ENCODE measurements around the gene USP6NL. TPM values are rescaled to one million over a fixed set of nuclear protein-coding genes. Genes with fewer than 3 reads are reported as not detected.
A peak's percentile ranks its signal among the peaks of the same experiment; 100 is the strongest.

Gene USP6NL
- polyA plus RNA-seq, 2 donors = 26.8 to 28.3 TPM

- no peaks in the 10 kb centered on the region for H3K9me3 ChIP-seq (ENCODE audit: control insufficient read depth in 2 of 2, insufficient read depth in 1 of 2, low read depth in 1 of 2, low read length in 1 of 2)
- H3K4me1 ChIP-seq (ENCODE audit: control insufficient read depth in 2 of 2, insufficient read depth in 2 of 2, low read length in 1 of 2) = no peaks in the 10 kb centered on the region
- H3K27ac ChIP-seq (ENCODE audit: low read depth in 2 of 2, low read length in 1 of 2) = no peak overlapping the region
- H3K4me3 ChIP-seq (ENCODE audit: low read depth in 1 of 2, low read length in 2 of 2) = no peak overlapping the region
- H3K36me3 ChIP-seq (ENCODE audit: control insufficient read depth in 2 of 2, insufficient read depth in 2 of 2, low read length in 1 of 2) = peaks cover 3 to 6% of the 10 kb centered on the region in 2 donors
- 19 to 21% methylated on average over 5 of the region's 5 CpGs for WGBS, 2 donors
- H3K27me3 ChIP-seq (ENCODE audit: control insufficient read depth in 1 of 2, insufficient read depth in 2 of 2, low read length in 2 of 2) = no peaks in the 10 kb centered on the region
Observed at GRCh38 chr10:11515596-11516430, 95.6 kb downstream of the USP6NL start.

GRCh38 chr10:11513727-11514126 is 97.7 kb downstream of the USP6NL start:
- Histone ChIP-seq H3K36me3 (ENCODE audit: control insufficient read depth in 2 of 2, insufficient read depth in 2 of 2, low read length in 1 of 2) (peaks cover 0 to 6% of the 10 kb centered on the region in 2 donors), H3K4me1 (ENCODE audit: control insufficient read depth in 2 of 2, insufficient read depth in 2 of 2, low read length in 1 of 2) (no peaks in the 10 kb centered on the region), H3K4me3 (ENCODE audit: low read depth in 1 of 2, low read length in 2 of 2) (peak overlapping the region in 1 of 2 donors; percentile 3), H3K27me3 (ENCODE audit: control insufficient read depth in 1 of 2, insufficient read depth in 2 of 2, low read length in 2 of 2) (no peaks in the 10 kb centered on the region), H3K27ac (ENCODE audit: low read depth in 2 of 2, low read length in 1 of 2) (no peak overlapping the region), H3K9me3 (ENCODE audit: control insufficient read depth in 2 of 2, insufficient read depth in 1 of 2, low read depth in 1 of 2, low read length in 1 of 2) (no peaks in the 10 kb centered on the region)
- 89 to 94% methylated on average over 4 of the region's 4 CpGs for WGBS, 2 donors

- H3K27me3 ChIP-seq (ENCODE audit: control insufficient read depth in 1 of 2, insufficient read depth in 2 of 2, low read length in 2 of 2) = no peaks in the 10 kb centered on the region
- no peaks in the 10 kb centered on the region for H3K4me1 ChIP-seq (ENCODE audit: control insufficient read depth in 2 of 2, insufficient read depth in 2 of 2, low read length in 1 of 2)
- H3K27ac ChIP-seq (ENCODE audit: low read depth in 2 of 2, low read length in 1 of 2) = no peak overlapping the region
- H3K4me3 ChIP-seq (ENCODE audit: low read depth in 1 of 2, low read length in 2 of 2) = no peak overlapping the region
- H3K36me3 ChIP-seq (ENCODE audit: control insufficient read depth in 2 of 2, insufficient read depth in 2 of 2, low read length in 1 of 2) = peaks cover 0 to 7% of the 10 kb centered on the region in 2 donors
- H3K9me3 ChIP-seq (ENCODE audit: control insufficient read depth in 2 of 2, insufficient read depth in 1 of 2, low read depth in 1 of 2, low read length in 1 of 2) = no peaks in the 10 kb centered on the region
- WGBS, 2 donors = 83 to 89% methylated on average over 3 of the region's 3 CpGs
Observed at GRCh38 chr10:11512596-11512995, 98.9 kb downstream of the USP6NL start.

DNA sequence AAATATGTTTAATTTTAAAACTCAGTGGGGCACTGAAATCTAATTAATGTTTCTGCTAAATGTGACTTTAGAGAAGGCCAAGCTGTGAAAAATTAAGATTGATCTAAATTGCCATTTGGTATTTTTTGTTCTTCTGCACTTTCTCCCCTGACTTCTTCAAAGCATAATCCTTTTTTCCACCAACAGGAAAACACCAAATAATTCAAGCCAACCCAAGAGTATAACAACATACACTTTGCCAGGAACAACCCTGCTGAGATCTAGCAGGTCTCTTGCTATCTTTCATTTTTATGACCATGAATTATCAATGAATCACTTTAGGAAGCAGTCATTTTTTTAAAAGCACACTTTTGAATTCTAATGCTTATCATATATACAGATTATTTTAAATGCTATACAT is 100.1 kb downstream of the USP6NL start:
- H3K4me3 ChIP-seq (ENCODE audit: low read depth in 1 of 2, low read length in 2 of 2) = no peak overlapping the region
- no peaks in the 10 kb centered on the region for H3K27me3 ChIP-seq (ENCODE audit: control insufficient read depth in 1 of 2, insufficient read depth in 2 of 2, low read length in 2 of 2)
- H3K27ac ChIP-seq (ENCODE audit: low read depth in 2 of 2, low read length in 1 of 2) = no peak overlapping the region
- H3K4me1 ChIP-seq (ENCODE audit: control insufficient read depth in 2 of 2, insufficient read depth in 2 of 2, low read length in 1 of 2) = no peaks in the 10 kb centered on the region
- H3K36me3 ChIP-seq (ENCODE audit: control insufficient read depth in 2 of 2, insufficient read depth in 2 of 2, low read length in 1 of 2) = peaks cover 0 to 7% of the 10 kb centered on the region in 2 donors
- no peaks in the 10 kb centered on the region for H3K9me3 ChIP-seq (ENCODE audit: control insufficient read depth in 2 of 2, insufficient read depth in 1 of 2, low read depth in 1 of 2, low read length in 1 of 2)

- no peaks in the 10 kb centered on the region for H3K9me3 ChIP-seq (ENCODE audit: control insufficient read depth in 2 of 2, insufficient read depth in 1 of 2, low read depth in 1 of 2, low read length in 1 of 2)
Observed at GRCh38 chr10:11510736-11511135, 100.7 kb downstream of the USP6NL start.

GRCh38 chr10:11510281-11510680 is 101.2 kb downstream of the USP6NL start:
- no peaks in the 10 kb centered on the region for H3K4me1 ChIP-seq (ENCODE audit: control insufficient read depth in 2 of 2, insufficient read depth in 2 of 2, low read length in 1 of 2)
- WGBS, 2 donors = 87 to 96% methylated on average over 5 of the region's 5 CpGs
- no peak overlapping the region for H3K27ac ChIP-seq (ENCODE audit: low read depth in 2 of 2, low read length in 1 of 2)
- H3K36me3 ChIP-seq (ENCODE audit: control insufficient read depth in 2 of 2, insufficient read depth in 2 of 2, low read length in 1 of 2) = peaks cover 0 to 7% of the 10 kb centered on the region in 2 donors
- H3K27me3 ChIP-seq (ENCODE audit: control insufficient read depth in 1 of 2, insufficient read depth in 2 of 2, low read length in 2 of 2) = no peaks in the 10 kb centered on the region
- H3K9me3 ChIP-seq (ENCODE audit: control insufficient read depth in 2 of 2, insufficient read depth in 1 of 2, low read depth in 1 of 2, low read length in 1 of 2) = no peaks in the 10 kb centered on the region
- no peak overlapping the region for H3K4me3 ChIP-seq (ENCODE audit: low read depth in 1 of 2, low read length in 2 of 2)

More at GRCh38 chr10:11510736-11511135, 100.7 kb downstream of the USP6NL start:
- Histone ChIP-seq H3K36me3 (ENCODE audit: control insufficient read depth in 2 of 2, insufficient read depth in 2 of 2, low read length in 1 of 2) (peaks cover 0 to 7% of the 10 kb centered on the region in 2 donors), H3K4me3 (ENCODE audit: low read depth in 1 of 2, low read length in 2 of 2) (no peak overlapping the region), H3K27ac (ENCODE audit: low read depth in 2 of 2, low read length in 1 of 2) (no peak overlapping the region), H3K4me1 (ENCODE audit: control insufficient read depth in 2 of 2, insufficient read depth in 2 of 2, low read length in 1 of 2) (no peaks in the 10 kb centered on the region), H3K27me3 (ENCODE audit: control insufficient read depth in 1 of 2, insufficient read depth in 2 of 2, low read length in 2 of 2) (no peaks in the 10 kb centered on the region)
- WGBS, 2 donors = 79 to 87% methylated on average over 3 of the region's 3 CpGs

DNA sequence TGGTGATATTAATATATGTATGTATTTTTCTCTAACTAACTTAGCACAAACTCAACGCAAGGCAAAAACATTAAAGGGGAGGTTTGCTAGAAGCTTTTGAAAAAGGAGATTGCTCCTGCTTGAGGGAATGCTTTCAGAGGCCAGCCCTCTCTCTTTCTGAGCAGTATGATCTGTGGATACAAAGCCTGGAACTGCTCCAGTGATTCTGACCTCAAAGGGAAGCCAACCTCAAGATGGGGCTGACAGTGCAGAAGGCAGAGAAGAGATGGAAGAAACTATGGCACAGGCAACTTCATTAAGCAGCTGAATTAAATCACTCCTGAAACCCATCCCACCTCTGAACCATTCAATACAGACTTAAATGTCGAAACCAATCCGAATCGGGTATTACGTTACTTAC is 102.4 kb downstream of the USP6NL start:
- H3K36me3 ChIP-seq (ENCODE audit: control insufficient read depth in 2 of 2, insufficient read depth in 2 of 2, low read length in 1 of 2) = peaks cover 0 to 7% of the 10 kb centered on the region in 2 donors
- H3K27me3 ChIP-seq (ENCODE audit: control insufficient read depth in 1 of 2, insufficient read depth in 2 of 2, low read length in 2 of 2) = no peaks in the 10 kb centered on the region
- H3K27ac ChIP-seq (ENCODE audit: low read depth in 2 of 2, low read length in 1 of 2) = no peak overlapping the region
- no peaks in the 10 kb centered on the region for H3K4me1 ChIP-seq (ENCODE audit: control insufficient read depth in 2 of 2, insufficient read depth in 2 of 2, low read length in 1 of 2)
- WGBS, 2 donors = 95 to 96% methylated on average over 5 of the region's 5 CpGs
- H3K9me3 ChIP-seq (ENCODE audit: control insufficient read depth in 2 of 2, insufficient read depth in 1 of 2, low read depth in 1 of 2, low read length in 1 of 2) = no peaks in the 10 kb centered on the region
- no peak overlapping the region for H3K4me3 ChIP-seq (ENCODE audit: low read depth in 1 of 2, low read length in 2 of 2)

GRCh38 chr10:11506247-11506789 is 105.1 kb downstream of the USP6NL start:
- H3K4me1 ChIP-seq (ENCODE audit: control insufficient read depth in 2 of 2, insufficient read depth in 2 of 2, low read length in 1 of 2) = no peaks in the 10 kb centered on the region
- H3K4me3 ChIP-seq (ENCODE audit: low read depth in 1 of 2, low read length in 2 of 2) = no peak overlapping the region
- H3K27ac ChIP-seq (ENCODE audit: low read depth in 2 of 2, low read length in 1 of 2) = no peak overlapping the region
- H3K27me3 ChIP-seq (ENCODE audit: control insufficient read depth in 1 of 2, insufficient read depth in 2 of 2, low read length in 2 of 2) = no peaks in the 10 kb centered on the region
- 88 to 92% methylated on average over 3 of the region's 3 CpGs for WGBS, 2 donors
- no peaks in the 10 kb centered on the region for H3K9me3 ChIP-seq (ENCODE audit: control insufficient read depth in 2 of 2, insufficient read depth in 1 of 2, low read depth in 1 of 2, low read length in 1 of 2)
- peaks cover 0 to 5% of the 10 kb centered on the region in 2 donors for H3K36me3 ChIP-seq (ENCODE audit: control insufficient read depth in 2 of 2, insufficient read depth in 2 of 2, low read length in 1 of 2)

- Histone ChIP-seq H3K27ac (ENCODE audit: low read depth in 2 of 2, low read length in 1 of 2) (no peak overlapping the region), H3K27me3 (ENCODE audit: control insufficient read depth in 1 of 2, insufficient read depth in 2 of 2, low read length in 2 of 2) (no peaks in the 10 kb centered on the region), H3K36me3 (ENCODE audit: control insufficient read depth in 2 of 2, insufficient read depth in 2 of 2, low read length in 1 of 2) (peaks cover 0 to 5% of the 10 kb centered on the region in 2 donors), H3K9me3 (ENCODE audit: control insufficient read depth in 2 of 2, insufficient read depth in 1 of 2, low read depth in 1 of 2, low read length in 1 of 2) (no peaks in the 10 kb centered on the region), H3K4me1 (ENCODE audit: control insufficient read depth in 2 of 2, insufficient read depth in 2 of 2, low read length in 1 of 2) (no peaks in the 10 kb centered on the region), H3K4me3 (ENCODE audit: low read depth in 1 of 2, low read length in 2 of 2) (no peak overlapping the region)
- 77 to 78% methylated on average over 3 of the region's 3 CpGs for WGBS, 2 donors
Observed at GRCh38 chr10:11505639-11506038, 105.8 kb downstream of the USP6NL start.
